GM12891 (cell line): ENCODE measurements around the gene DRAP1.

Source experiments
- POLR2A ChIP-seq: IDR thresholded peaks from 2 replicates; pipeline ENCODE4 v1.6.1; 2011; ENCODE audit warnings: low read depth, low read length, control low read depth
- POLR2AphosphoS5 ChIP-seq: IDR thresholded peaks from 2 replicates; pipeline ENCODE4 v1.6.1; 2011; ENCODE audit warnings: low read depth, low read length, control low read depth
- POU2F2 ChIP-seq: IDR thresholded peaks from 2 replicates; pipeline ENCODE4 v1.6.1; 2011; ENCODE audit warnings: low read depth, mild to moderate bottlenecking, control low read depth, low read length, moderate library complexity
- SPI1 ChIP-seq: IDR thresholded peaks from 2 replicates; pipeline ENCODE4 v1.6.1; 2011; ENCODE audit warnings: low read depth, low read length, control low read depth
- TAF1 ChIP-seq: IDR thresholded peaks from 2 replicates; pipeline ENCODE4 v1.6.1; 2011; ENCODE audit warnings: low read depth, low read length, control low read depth

GRCh38 chr11:65880027-65880426, 39.2 kb upstream of the DRAP1 start:
- TF ChIP-seq POLR2A: no peak
- no peak for TF ChIP-seq POLR2AphosphoS5
- no peak for TF ChIP-seq SPI1
- no peak for TF ChIP-seq TAF1
- no peak for TF ChIP-seq POU2F2
